ENCODE measurements around the gene CNTN1.

DNA sequence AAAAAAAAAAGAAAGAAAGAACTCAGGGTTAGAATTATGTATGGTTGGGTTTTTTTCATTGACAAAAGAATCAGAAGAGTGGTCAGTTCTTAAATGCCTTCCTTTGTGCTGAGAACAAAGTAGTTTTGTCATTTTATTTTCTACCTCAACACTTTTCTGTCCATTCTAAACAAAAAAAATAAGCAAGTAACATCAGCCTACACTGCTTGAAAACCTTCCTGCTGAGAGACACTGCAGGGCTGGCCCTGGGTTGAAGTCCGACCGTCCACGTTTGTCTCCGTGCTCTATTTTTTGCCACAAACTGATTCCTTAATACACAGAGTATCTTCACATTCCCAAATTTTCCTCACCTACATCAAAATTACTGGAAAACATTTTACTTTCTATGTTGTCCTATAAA is 284.3 kb downstream of the CNTN1 start:
- TF ChIP-seq CTCF (tag by site-specific recombination; IDR thresholded peaks at IDR 0.05) (no peak), ZNF148 (tag by site-specific recombination; IDR thresholded peaks at IDR 0.05; ENCODE audit: borderline replicate concordance) (no peak), ATF2 (tag by site-specific recombination; IDR thresholded peaks at IDR 0.05; ENCODE audit: low read depth) (no peak), ZNF423 (tag by site-specific recombination; IDR thresholded peaks at IDR 0.05) (no peak), ZNF24 (tag by site-specific recombination; IDR thresholded peaks at IDR 0.05) (no peak)

Data from HEK293 (cell line).